WTC11 (cell line): ENCODE results near the gene NLRP5. TPM values are rescaled to one million over a fixed set of nuclear protein-coding genes. Genes with fewer than 3 reads are reported as not detected.

Source experiments
- ATAC-seq: fragments of 200-7000 bp; cut with Tn5 transposase; 2 replicates; pipeline ENCODE4 v1.10.0; 2021; ENCODE audit warnings: mild to moderate bottlenecking, moderate library complexity
- CTCF ChIA-PET: fragments of 300-600 bp; sonication (Branson Sonifier 250); formaldehyde crosslinking; loops from one replicate; lab custom pipeline; 2021; ENCODE audit warnings: antibody characterized with exemption; lab: Charles Lee
- POLR2A ChIA-PET: fragments of 350-600 bp; sonication (Branson Sonifier 250); formaldehyde crosslinking; loops from one replicate; lab custom pipeline; 2021; ENCODE audit warnings: antibody characterized with exemption; lab: Charles Lee
- DNase-seq: peaks from one replicate; pipeline ENCODE4 v3.0.0; 2021; ENCODE audit warnings: low spot score
- H3K27ac Mint-ChIP-seq: 2 replicates; pipeline ENCODE4 v1.8.0; 2021; ENCODE audit warnings: mixed read lengths
- H3K27me3 Mint-ChIP-seq: 2 replicates; pipeline ENCODE4 v1.8.0; 2021; ENCODE audit warnings: low read depth, mild to moderate bottlenecking, moderate library complexity, mixed read lengths
- H3K36me3 Mint-ChIP-seq: 2 replicates; pipeline ENCODE4 v1.8.0; 2021; ENCODE audit warnings: mixed read lengths
- H3K4me1 Mint-ChIP-seq: 2 replicates; pipeline ENCODE4 v1.8.0; 2022; ENCODE audit warnings: mixed read lengths
- H3K4me3 Mint-ChIP-seq: 2 replicates; pipeline ENCODE4 v1.8.0; 2021; ENCODE audit warnings: mild to moderate bottlenecking, moderate library complexity, mixed read lengths
- H3K9me3 Mint-ChIP-seq: 2 replicates; pipeline ENCODE4 v1.8.0; 2021; ENCODE audit warnings: mixed read lengths
- ATF1 ChIP-seq: sonication (generic); formaldehyde crosslinking; IDR thresholded peaks from 2 replicates; pipeline ENCODE4 v1.8.1; 2023; ENCODE audit warnings: mild to moderate bottlenecking, moderate library complexity, missing genetic modification reagents
- CREM ChIP-seq: sonication (generic); formaldehyde crosslinking; IDR thresholded peaks from 2 replicates; pipeline ENCODE4 v1.8.1; 2022; ENCODE audit warnings: mild to moderate bottlenecking, missing genetic modification reagents, moderate library complexity
- E2F1 ChIP-seq: sonication (generic); formaldehyde crosslinking; IDR thresholded peaks from 2 replicates; pipeline ENCODE4 v1.8.0; 2022; ENCODE audit warnings: mild to moderate bottlenecking, missing genetic modification reagents
- FOXK1 ChIP-seq: sonication (generic); formaldehyde crosslinking; IDR thresholded peaks from 2 replicates; pipeline ENCODE4 v1.8.0; 2022; ENCODE audit warnings: mild to moderate bottlenecking, moderate library complexity, missing genetic modification reagents
- HMGXB4 ChIP-seq: sonication (generic); formaldehyde crosslinking; IDR thresholded peaks from 2 replicates; pipeline ENCODE4 v1.8.1; 2023; ENCODE audit warnings: mild to moderate bottlenecking, moderate library complexity, missing genetic modification reagents
- IRF1 ChIP-seq: sonication (generic); formaldehyde crosslinking; IDR thresholded peaks from 2 replicates; pipeline ENCODE4 v1.8.0; 2023; ENCODE audit warnings: missing genetic modification reagents
- KAT7 ChIP-seq: sonication (generic); formaldehyde crosslinking; IDR thresholded peaks from 2 replicates; pipeline ENCODE4 v1.8.1; 2023; ENCODE audit warnings: missing genetic modification reagents, mild to moderate bottlenecking, borderline replicate concordance
- MAX ChIP-seq: sonication (generic); formaldehyde crosslinking; IDR thresholded peaks from 2 replicates; pipeline ENCODE4 v1.8.0; 2022; ENCODE audit warnings: mild to moderate bottlenecking, missing genetic modification reagents
- NFE2L1 ChIP-seq: sonication (generic); formaldehyde crosslinking; IDR thresholded peaks from 2 replicates; pipeline ENCODE4 v1.8.1; 2023; ENCODE audit warnings: missing genetic modification reagents
- NFYB ChIP-seq: sonication (generic); formaldehyde crosslinking; conservative IDR thresholded peaks from 2 replicates; pipeline ENCODE4 v1.8.0; 2022; ENCODE audit warnings: low read depth, missing genetic modification reagents
- OVOL2 ChIP-seq: fragments of 250-450 bp; sonication (Bioruptor Pico); IDR thresholded peaks from 2 replicates; pipeline ENCODE4 v1.9.0; 2021; ENCODE audit warnings: mild to moderate bottlenecking, borderline replicate concordance
- SMAD4 ChIP-seq: sonication (generic); formaldehyde crosslinking; IDR thresholded peaks from 2 replicates; pipeline ENCODE4 v1.8.0; 2022; ENCODE audit warnings: mild to moderate bottlenecking, missing genetic modification reagents
- TP53 ChIP-seq: sonication (generic); formaldehyde crosslinking; IDR thresholded peaks from 2 replicates; pipeline ENCODE4 v1.8.1; 2023; ENCODE audit warnings: mild to moderate bottlenecking, missing genetic modification reagents
- USF1 ChIP-seq: sonication (generic); formaldehyde crosslinking; IDR thresholded peaks from 2 replicates; pipeline ENCODE4 v1.8.0; 2022; ENCODE audit warnings: mild to moderate bottlenecking, missing genetic modification reagents
- ZMAT4 ChIP-seq: fragments of 250-450 bp; sonication (Bioruptor Pico); IDR thresholded peaks from 2 replicates; pipeline ENCODE4 v1.9.0; 2021; ENCODE audit warnings: mild to moderate bottlenecking
- ZNF263 ChIP-seq: sonication (generic); formaldehyde crosslinking; IDR thresholded peaks from 2 replicates; pipeline ENCODE4 v1.8.1; 2022; ENCODE audit warnings: low read depth, mild to moderate bottlenecking, moderate library complexity, missing genetic modification reagents
- ZNF532 ChIP-seq: fragments of 250-450 bp; sonication (Bioruptor Pico); IDR thresholded peaks from 2 replicates; pipeline ENCODE4 v1.9.0; 2021; ENCODE audit warnings: mild to moderate bottlenecking, borderline replicate concordance
- total RNA-seq: library from RNA; stranded (reverse); gene quantifications from 3 replicates; pipeline ENCODE4 v1.2.3, GENCODE V29; 2021

NLRP5 gene
- total RNA-seq, 1 experiment from 2014 or later, result not detected

- no peaks in the 10 kb centered on the region for H3K9me3 Mint-ChIP-seq
- H3K36me3 Mint-ChIP-seq, result no peaks in the 10 kb centered on the region
- H3K27ac Mint-ChIP-seq, result no peak overlapping the region
- TF ChIP-seq KAT7 (CRISPR knock-in tag) (no peak), OVOL2 (no peak), NFE2L1 (CRISPR knock-in tag) (no peak), USF1 (CRISPR knock-in tag) (no peak), IRF1 (CRISPR knock-in tag) (no peak), MAX (no peak), ZNF532 (CRISPR knock-in tag) (no peak), SMAD4 (no peak), TP53 (no peak), CREM (CRISPR knock-in tag) (no peak), HMGXB4 (CRISPR knock-in tag) (no peak), ATF1 (CRISPR knock-in tag) (no peak), ZMAT4 (CRISPR knock-in tag) (no peak), ZNF263 (no peak), E2F1 (no peak), NFYB (no peak), FOXK1 (CRISPR knock-in tag) (no peak)
- peaks cover 12% of the 10 kb centered on the region for H3K4me1 Mint-ChIP-seq
- POLR2A ChIA-PET, result no interaction called here
- peaks cover 15% of the 10 kb centered on the region for H3K27me3 Mint-ChIP-seq
- ATAC-seq (no peak), DNase-seq (no peak)
- CTCF ChIA-PET, result interaction anchor here (1.0 to 4.1 kb wide), 8 partner anchors 8 to 254 kb away, joined by 4 to 32 read pairs (median 16); no protein-coding TSS in a partner anchor
- H3K4me3 Mint-ChIP-seq, result no peak overlapping the region
Measured at GRCh38 chr19:56079609-56080008, 93.0 kb downstream of the NLRP5 start.
